ENCODE data around the gene HOXA11.

DNA sequence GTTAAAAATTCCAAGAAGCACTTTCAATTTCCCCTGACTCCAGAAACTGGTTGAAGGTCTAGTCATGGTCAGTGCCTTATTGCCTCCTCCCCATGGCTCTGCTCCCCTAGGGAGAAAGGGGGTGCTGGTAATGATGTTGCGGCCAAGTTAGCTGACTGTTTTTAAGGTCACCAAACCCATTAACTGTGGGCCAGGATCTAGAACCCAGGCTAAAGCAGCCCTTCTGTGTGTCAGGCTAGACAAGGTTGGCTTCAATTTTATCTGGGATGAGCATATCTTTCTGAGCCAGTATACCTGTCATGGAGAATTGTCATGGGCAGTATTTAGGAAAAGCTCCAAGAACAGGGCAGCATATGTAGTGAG is 26.0 kb upstream of the HOXA11 start:
- no peak for TF ChIP-seq EZH2phosphoT487 (IDR thresholded peaks at IDR 0.05; ENCODE audit: borderline replicate concordance, low read length)
- TF ChIP-seq, protein P1, sequence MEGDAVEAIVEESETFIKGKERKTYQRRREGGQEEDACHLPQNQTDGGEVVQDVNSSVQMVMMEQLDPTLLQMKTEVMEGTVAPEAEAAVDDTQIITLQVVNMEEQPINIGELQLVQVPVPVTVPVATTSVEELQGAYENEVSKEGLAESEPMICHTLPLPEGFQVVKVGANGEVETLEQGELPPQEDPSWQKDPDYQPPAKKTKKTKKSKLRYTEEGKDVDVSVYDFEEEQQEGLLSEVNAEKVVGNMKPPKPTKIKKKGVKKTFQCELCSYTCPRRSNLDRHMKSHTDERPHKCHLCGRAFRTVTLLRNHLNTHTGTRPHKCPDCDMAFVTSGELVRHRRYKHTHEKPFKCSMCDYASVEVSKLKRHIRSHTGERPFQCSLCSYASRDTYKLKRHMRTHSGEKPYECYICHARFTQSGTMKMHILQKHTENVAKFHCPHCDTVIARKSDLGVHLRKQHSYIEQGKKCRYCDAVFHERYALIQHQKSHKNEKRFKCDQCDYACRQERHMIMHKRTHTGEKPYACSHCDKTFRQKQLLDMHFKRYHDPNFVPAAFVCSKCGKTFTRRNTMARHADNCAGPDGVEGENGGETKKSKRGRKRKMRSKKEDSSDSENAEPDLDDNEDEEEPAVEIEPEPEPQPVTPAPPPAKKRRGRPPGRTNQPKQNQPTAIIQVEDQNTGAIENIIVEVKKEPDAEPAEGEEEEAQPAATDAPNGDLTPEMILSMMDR (conservative IDR thresholded peaks at IDR 0.05; ENCODE audit: low read depth, low read length): no peak

All from PC-3 (cell line).